ENCODE results near the gene IL17RA.
"Not testable (repeated sequence)": the region's sequence is repeated elsewhere in the genome, so short reads cannot be mapped to it uniquely, and the experiment has no call there.

IL17RA gene

GRCh38 chr22:17138513-17138912, 53.7 kb downstream of the IL17RA start:
- TF ChIP-seq CTCF (IDR thresholded peaks at IDR 0.05; ENCODE audit: borderline replicate concordance, control extremely low read depth, extremely low read depth, insufficient read depth, missing control alignments): no peak
- in situ Hi-C loops (cut with MboI; ENCODE audit: low sequenced_read_pairs, unreplicated experiment): no loop called here
- DNase-seq (ENCODE audit: low spot score): no peak

- no peak for DNase-seq (ENCODE audit: low spot score)
- TF ChIP-seq CTCF (IDR thresholded peaks at IDR 0.05; ENCODE audit: borderline replicate concordance, control extremely low read depth, extremely low read depth, insufficient read depth, missing control alignments): no peak
- in situ Hi-C loops (cut with MboI; ENCODE audit: low sequenced_read_pairs, unreplicated experiment): no loop called here
Measured at GRCh38 chr22:17140022-17140421, 55.2 kb downstream of the IL17RA start.

- in situ Hi-C loops (cut with MboI; ENCODE audit: low sequenced_read_pairs, unreplicated experiment): no loop called here
Measured at GRCh38 chr22:17140826-17141766, 56.3 kb downstream of the IL17RA start.

GRCh38 chr22:17143101-17143500, 58.3 kb downstream of the IL17RA start:
- DNase-seq (ENCODE audit: low spot score): no peak
- in situ Hi-C loops (cut with MboI; ENCODE audit: low sequenced_read_pairs, unreplicated experiment): no loop called here
- TF ChIP-seq CTCF (IDR thresholded peaks at IDR 0.05; ENCODE audit: borderline replicate concordance, control extremely low read depth, extremely low read depth, insufficient read depth, missing control alignments): no peak

More at GRCh38 chr22:17140826-17141766, 56.3 kb downstream of the IL17RA start:
- DNase-seq (ENCODE audit: low spot score): no peak
- TF ChIP-seq CTCF (IDR thresholded peaks at IDR 0.05; ENCODE audit: borderline replicate concordance, control extremely low read depth, extremely low read depth, insufficient read depth, missing control alignments): no peak

GRCh38 chr22:17143826-17144225, 59.0 kb downstream of the IL17RA start:
- in situ Hi-C loops (cut with MboI; ENCODE audit: low sequenced_read_pairs, unreplicated experiment): no loop called here
- DNase-seq (ENCODE audit: low spot score): no peak
- TF ChIP-seq CTCF (IDR thresholded peaks at IDR 0.05; ENCODE audit: borderline replicate concordance, control extremely low read depth, extremely low read depth, insufficient read depth, missing control alignments): no peak

GRCh38 chr22:17145021-17145680, 60.4 kb downstream of the IL17RA start:
- DNase-seq (ENCODE audit: low spot score): no peak
- in situ Hi-C loops (cut with MboI; ENCODE audit: low sequenced_read_pairs, unreplicated experiment): no loop called here
- no peak for TF ChIP-seq CTCF (IDR thresholded peaks at IDR 0.05; ENCODE audit: borderline replicate concordance, control extremely low read depth, extremely low read depth, insufficient read depth, missing control alignments)

- not testable (repeated sequence) for DNase-seq (ENCODE audit: low spot score)
Measured at GRCh38 chr22:17147458-17147857, 62.7 kb downstream of the IL17RA start.

More at GRCh38 chr22:17147458-17147857, 62.7 kb downstream of the IL17RA start:
- in situ Hi-C loops (cut with MboI; ENCODE audit: low sequenced_read_pairs, unreplicated experiment): not testable (repeated sequence)
